ENCODE data around the gene AZU1. TPM values are rescaled to one million over a fixed set of nuclear protein-coding genes. Genes with fewer than 3 reads are reported as not detected.

Gene AZU1
- 1.9 TPM for total RNA-seq

GRCh38 chr19:827710-828321 lies at the start of gene AZU1:
TSS of gene AZU1 (plus strand) at chr19:827837. CDS start at chr19:827847, 10 bp downstream.
- ATAC-seq: no peak
- intact Hi-C loops (cut with DNase I): no loop called here
- no peak for DNase-seq (ENCODE audit: low spot score)

GRCh38 chr19:778910-779653 lies 48.6 kb upstream of the AZU1 start:
- DNase-seq (ENCODE audit: low spot score): no peak
- ATAC-seq: peak; percentile 89
- intact Hi-C loops (cut with DNase I): no loop called here

- ATAC-seq (no peak), DNase-seq (ENCODE audit: low spot score) (no peak)
- intact Hi-C loops (cut with DNase I): no loop called here
These were observed 46.7 kb upstream of the AZU1 start for GRCh38 chr19:780935-781334.

GRCh38 chr19:781800-782184 lies 45.8 kb upstream of the AZU1 start:
- no peak for ATAC-seq
- no peak for DNase-seq (ENCODE audit: low spot score)
- intact Hi-C loops (cut with DNase I): no loop called here

- intact Hi-C loops (cut with DNase I): no loop called here
- ATAC-seq (peak; percentile 53), DNase-seq (ENCODE audit: low spot score) (no peak)
These were observed 45.3 kb upstream of the AZU1 start for GRCh38 chr19:782185-782877.

- ATAC-seq: no peak
- no peak for DNase-seq (ENCODE audit: low spot score)
- intact Hi-C loops (cut with DNase I): no loop called here
These were observed 44.6 kb upstream of the AZU1 start for GRCh38 chr19:782878-783668.

- no peak for DNase-seq (ENCODE audit: low spot score)
These were observed 43.1 kb upstream of the AZU1 start for GRCh38 chr19:784541-784940.

GRCh38 chr19:787536-787935 lies 40.1 kb upstream of the AZU1 start:
- DNase-seq (ENCODE audit: low spot score) (no peak), ATAC-seq (no peak)
- intact Hi-C loops (cut with DNase I): no loop called here

More at GRCh38 chr19:784541-784940, 43.1 kb upstream of the AZU1 start:
- intact Hi-C loops (cut with DNase I): no loop called here
- ATAC-seq: no peak

GRCh38 chr19:788686-788982 lies 39.0 kb upstream of the AZU1 start:
- ATAC-seq: peak; percentile 69
- intact Hi-C loops (cut with DNase I): no loop called here
- DNase-seq (ENCODE audit: low spot score): no peak

GRCh38 chr19:788983-789700 lies 38.5 kb upstream of the AZU1 start:
- ATAC-seq (peak; percentile 54), DNase-seq (ENCODE audit: low spot score) (peak; percentile 62)
- intact Hi-C loops (cut with DNase I): no loop called here

GRCh38 chr19:789701-790060 lies 38.0 kb upstream of the AZU1 start:
- DNase-seq (ENCODE audit: low spot score) (no peak), ATAC-seq (no peak)

GRCh38 chr19:791007-791566 lies 36.5 kb upstream of the AZU1 start:
- ATAC-seq: no peak
- peak; percentile 57 for DNase-seq (ENCODE audit: low spot score)
- intact Hi-C loops (cut with DNase I): loop anchor here (10.0 kb wide), 1 partner anchor 124 kb away; the partner anchor contains the start of genes KISS1R and R3HDM4

More at GRCh38 chr19:789701-790060, 38.0 kb upstream of the AZU1 start:
- intact Hi-C loops (cut with DNase I): loop anchor here (10.0 kb wide), 1 partner anchor 125 kb away; the partner anchor contains the start of genes KISS1R and R3HDM4

- intact Hi-C loops (cut with DNase I): loop anchor here (10.0 kb wide), 1 partner anchor 123 kb away; the partner anchor contains the start of genes KISS1R and R3HDM4
- DNase-seq (ENCODE audit: low spot score): peak; percentile 71
- ATAC-seq: no peak
These were observed 35.9 kb upstream of the AZU1 start for GRCh38 chr19:791567-792305.

- no peak for DNase-seq (ENCODE audit: low spot score)
- intact Hi-C loops (cut with DNase I): loop anchor here (10.0 kb wide), 1 partner anchor 122 kb away; the partner anchor contains the start of genes KISS1R and R3HDM4
- no peak for ATAC-seq
These were observed 35.2 kb upstream of the AZU1 start for GRCh38 chr19:792306-792885.

GRCh38 chr19:793806-794205 lies 33.8 kb upstream of the AZU1 start:
- no peak for ATAC-seq
- intact Hi-C loops (cut with DNase I): loop anchor here (10.0 kb wide), 1 partner anchor 121 kb away; the partner anchor contains the start of genes KISS1R and R3HDM4

GRCh38 chr19:795073-795611 lies 32.5 kb upstream of the AZU1 start:
- intact Hi-C loops (cut with DNase I): loop anchor here (10.0 kb wide), 1 partner anchor 120 kb away; the partner anchor contains the start of genes KISS1R and R3HDM4
- DNase-seq (ENCODE audit: low spot score): peak; percentile 70

More at GRCh38 chr19:793806-794205, 33.8 kb upstream of the AZU1 start:
- peak; percentile 59 for DNase-seq (ENCODE audit: low spot score)

More at GRCh38 chr19:795073-795611, 32.5 kb upstream of the AZU1 start:
- no peak for ATAC-seq

All from sciatic nerve (tissue), 2 donors.